Kidney (tissue), 14 donors: ENCODE results near the gene WDR49. TPM values are rescaled to one million over a fixed set of nuclear protein-coding genes. Genes with fewer than 3 reads are reported as not detected.

Experiments used
- DNase-seq, 5 donors: peaks; one replicate each; pipeline ENCODE4 v3.0.0-alpha.2; 2013 to 2020
- FAIRE-seq: peaks from 2 replicates; lab custom pipeline; 2012; peaks lifted over from hg19 to GRCh38; lab: Jason Lieb, UNC
- H3K27ac ChIP-seq, 2 donors: one replicate each; pipeline ENCODE4 v1.7.0; 2013; ENCODE audit warnings: low read depth in 2 of 2, low read length in 2 of 2, inconsistent platforms in 1 of 2
- H3K27me3 ChIP-seq: one replicate; pipeline ENCODE4 v1.7.1; 2013; ENCODE audit warnings: low read length, inconsistent platforms; ENCODE audit not compliant: control insufficient read depth, insufficient read depth
- H3K36me3 ChIP-seq, 3 donors: one replicate each; pipeline versions ENCODE4 v1.7.0 to v1.7.1; 2013; ENCODE audit warnings: low read length in 3 of 3, control low read depth in 1 of 3, inconsistent platforms in 1 of 3; ENCODE audit not compliant: insufficient read depth in 3 of 3, control insufficient read depth in 2 of 3
- H3K4me1 ChIP-seq, 3 donors: one replicate each; pipeline versions ENCODE4 v1.7.0 to v1.7.1; 2013; ENCODE audit warnings: low read length in 3 of 3, inconsistent platforms in 1 of 3, low read depth in 1 of 3; ENCODE audit not compliant: control insufficient read depth in 2 of 3, insufficient read depth in 2 of 3
- H3K4me3 ChIP-seq, 3 donors: one replicate each; pipeline versions ENCODE4 v1.7.0 to v1.8.1; 2013; ENCODE audit warnings: low read length in 3 of 3, control low read depth in 1 of 3, inconsistent platforms in 1 of 3
- H3K9ac ChIP-seq, 3 donors: one replicate each; pipeline versions ENCODE4 v1.7.0 to v1.7.1; 2013; ENCODE audit warnings: low read length in 3 of 3, control low read depth in 1 of 3, inconsistent platforms in 1 of 3
- H3K9me3 ChIP-seq, 3 donors: one replicate each; pipeline versions ENCODE4 v1.7.0 to v1.7.1; 2013; ENCODE audit warnings: low read length in 3 of 3, control low read depth in 1 of 3, inconsistent platforms in 1 of 3; ENCODE audit not compliant: control insufficient read depth in 2 of 3, insufficient read depth in 1 of 3
- intact Hi-C: fragments of 100-400 bp; cut with DNase I; formaldehyde crosslinking; loops from one replicate; pipeline ENCODE4 v1.11.1; 2022
- polyA plus RNA-seq: library from polyadenylated mRNA; stranded (reverse); fragments of 350-450 nt; fragmentation: Illumina TruSeq; extraction: RNeasy Lipid Tissue Mini Kit (QIAGEN cat#74804); gene quantifications from one replicate; pipeline ENCODE4 v1.2.3, GENCODE V29; 2014; ENCODE audit warnings: low read depth, low replicate concordance; ENCODE audit not compliant: insufficient read depth
- total RNA-seq: library from RNA; stranded (reverse); fragmentation: NEBNext Ultra II Directional; extraction: Animal tissue kit (Norgen Biotek cat#: 25700); gene quantifications from one replicate; pipeline ENCODE4 v1.2.1, GENCODE V29; 2021
- TF ChIP-seq, protein P1 (sequence below): IDR thresholded peaks from 3 replicates; pipeline ENCODE4 v1.5.1; 2012; ENCODE audit warnings: mild to moderate bottlenecking, moderate library complexity, borderline replicate concordance; ENCODE audit not compliant: insufficient read depth; ENCODE audit errors: extremely low read depth
- donor health status: control.
- donor health status: control.
- donor health status: control.
- donor health status: control.
- donor health status: control.
- donor health status: DM: yes; HTN: yes; CAD: no.
- donor health status: Normal renal cell carcinoma (clear cell type).

WDR49 gene
- total and polyA plus RNA-seq, 2 donors from 2014 or later: 0.43 to 1.0 TPM

DNA sequence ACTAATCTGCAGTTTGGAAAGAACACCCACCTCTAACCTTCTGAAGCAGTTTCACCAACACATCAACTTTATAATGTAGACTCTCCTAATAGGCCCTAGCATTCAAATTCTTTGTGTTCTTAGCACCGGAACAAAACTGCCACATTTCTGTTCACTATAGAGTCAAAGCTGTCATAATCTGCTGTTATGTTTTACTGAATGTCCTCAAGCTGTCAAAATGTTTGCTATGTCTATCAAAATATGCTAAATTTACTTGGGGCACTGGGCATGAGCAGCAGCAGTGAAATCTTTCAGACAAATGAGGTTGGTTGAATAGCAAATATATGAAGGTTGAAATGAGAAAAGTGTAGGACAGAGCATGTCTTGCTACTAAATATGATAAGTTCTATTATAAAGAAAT, 1.9 kb downstream of the WDR49 start:
- FAIRE-seq: no peak

DNA sequence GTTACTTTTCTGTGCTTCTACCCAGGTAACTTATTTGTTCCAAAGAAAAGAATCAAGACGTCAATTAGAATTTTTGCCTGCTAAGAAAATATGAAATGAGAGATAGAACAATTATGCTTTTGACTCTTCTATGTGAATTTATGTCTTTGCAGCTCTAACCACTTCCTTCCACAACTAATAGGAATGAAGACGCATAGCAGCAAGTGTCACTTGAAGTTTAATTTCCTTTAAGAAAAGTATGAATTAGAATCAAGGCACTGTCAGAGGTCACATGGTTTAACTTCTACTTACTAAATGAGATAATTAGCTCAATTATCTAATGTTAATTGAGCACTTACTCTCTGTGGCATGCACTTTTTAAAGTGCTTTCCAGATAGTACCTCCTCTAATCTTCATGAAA, 3.3 kb downstream of the WDR49 start:
- TF ChIP-seq, protein P1, sequence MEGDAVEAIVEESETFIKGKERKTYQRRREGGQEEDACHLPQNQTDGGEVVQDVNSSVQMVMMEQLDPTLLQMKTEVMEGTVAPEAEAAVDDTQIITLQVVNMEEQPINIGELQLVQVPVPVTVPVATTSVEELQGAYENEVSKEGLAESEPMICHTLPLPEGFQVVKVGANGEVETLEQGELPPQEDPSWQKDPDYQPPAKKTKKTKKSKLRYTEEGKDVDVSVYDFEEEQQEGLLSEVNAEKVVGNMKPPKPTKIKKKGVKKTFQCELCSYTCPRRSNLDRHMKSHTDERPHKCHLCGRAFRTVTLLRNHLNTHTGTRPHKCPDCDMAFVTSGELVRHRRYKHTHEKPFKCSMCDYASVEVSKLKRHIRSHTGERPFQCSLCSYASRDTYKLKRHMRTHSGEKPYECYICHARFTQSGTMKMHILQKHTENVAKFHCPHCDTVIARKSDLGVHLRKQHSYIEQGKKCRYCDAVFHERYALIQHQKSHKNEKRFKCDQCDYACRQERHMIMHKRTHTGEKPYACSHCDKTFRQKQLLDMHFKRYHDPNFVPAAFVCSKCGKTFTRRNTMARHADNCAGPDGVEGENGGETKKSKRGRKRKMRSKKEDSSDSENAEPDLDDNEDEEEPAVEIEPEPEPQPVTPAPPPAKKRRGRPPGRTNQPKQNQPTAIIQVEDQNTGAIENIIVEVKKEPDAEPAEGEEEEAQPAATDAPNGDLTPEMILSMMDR: no peak
- no peak for FAIRE-seq
- DNase-seq: no peak

More for the DNA sequence above, 1.9 kb downstream of the WDR49 start:
- Histone ChIP-seq H3K9me3 (no peaks in the 10 kb centered on the region), H3K4me3 (no peak overlapping the region), H3K9ac (no peak overlapping the region), H3K36me3 (no peaks in the 10 kb centered on the region), H3K4me1 (no peaks in the 10 kb centered on the region), H3K27me3 (no peaks in the 10 kb centered on the region), H3K27ac (no peak overlapping the region)
- TF ChIP-seq, protein P1: no peak
- no peak for DNase-seq
- intact Hi-C loops: no loop called here

DNA sequence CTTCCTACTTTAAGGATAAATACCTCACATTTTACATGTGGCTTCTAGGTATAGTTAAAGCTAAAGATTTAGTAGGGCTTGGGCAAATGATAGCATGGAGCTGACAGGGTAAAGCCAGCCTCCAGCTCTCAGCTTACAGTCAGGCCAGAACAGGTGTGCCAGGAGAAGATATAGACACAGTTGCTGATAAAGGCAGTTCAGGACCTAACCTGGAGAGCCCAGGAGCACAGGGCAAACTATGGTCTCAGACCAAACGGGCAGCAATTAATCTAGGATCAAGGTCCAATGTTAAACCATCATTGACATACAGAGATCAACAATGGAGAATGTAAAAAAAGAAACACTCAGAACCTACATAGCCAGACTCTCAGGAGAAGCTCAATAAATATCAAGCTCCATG, 4.0 kb downstream of the WDR49 start:
- H3K36me3 ChIP-seq: no peaks in the 10 kb centered on the region
- no peaks in the 10 kb centered on the region for H3K4me1 ChIP-seq
- H3K4me3 ChIP-seq: no peak overlapping the region
- TF ChIP-seq, protein P1: no peak
- H3K27me3 ChIP-seq: no peaks in the 10 kb centered on the region
- intact Hi-C loops: no loop called here
- no peaks in the 10 kb centered on the region for H3K9me3 ChIP-seq
- FAIRE-seq: no peak
- H3K27ac ChIP-seq: no peak overlapping the region
- no peak overlapping the region for H3K9ac ChIP-seq
- no peak for DNase-seq

More for the DNA sequence above, 3.3 kb downstream of the WDR49 start:
- Histone ChIP-seq H3K27me3 (no peaks in the 10 kb centered on the region), H3K4me3 (no peak overlapping the region), H3K9ac (no peak overlapping the region), H3K9me3 (no peaks in the 10 kb centered on the region), H3K36me3 (no peaks in the 10 kb centered on the region), H3K4me1 (no peaks in the 10 kb centered on the region), H3K27ac (no peak overlapping the region)
- intact Hi-C loops: no loop called here

DNA sequence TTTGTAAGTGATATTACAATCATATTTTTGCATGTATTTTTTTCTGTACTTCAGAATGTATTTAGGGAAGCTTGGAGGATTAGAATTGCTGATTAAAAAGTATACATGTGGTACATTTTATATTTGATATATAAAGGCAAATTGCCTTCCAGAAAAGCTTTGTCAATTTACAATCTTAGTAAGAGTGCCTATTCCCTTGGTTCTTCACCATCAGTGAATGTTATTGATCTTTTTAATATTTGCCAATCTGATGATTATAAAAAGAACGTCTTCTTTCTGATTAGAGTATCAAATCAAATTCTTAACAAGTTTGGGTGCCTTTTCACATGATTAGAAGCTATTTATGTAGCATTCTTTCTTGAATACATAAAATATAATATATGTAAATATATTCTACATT, 9.1 kb downstream of the WDR49 start:
- FAIRE-seq (no peak), DNase-seq (no peak)
- TF ChIP-seq, protein P1: no peak
- Histone ChIP-seq H3K27ac (no peak overlapping the region), H3K27me3 (no peaks in the 10 kb centered on the region), H3K4me3 (no peak overlapping the region), H3K9ac (no peak overlapping the region), H3K36me3 (no peaks in the 10 kb centered on the region), H3K9me3 (peaks cover 0 to 2% (median 0%) of the 10 kb centered on the region in 3 donors), H3K4me1 (no peaks in the 10 kb centered on the region)
- intact Hi-C loops: no loop called here
